ENCODE measurements around the gene TNRC6B.

- TF ChIP-seq EZH2 (IDR thresholded peaks at IDR 0.05; ENCODE audit: borderline replicate concordance, insufficient read depth, low read length, poor library complexity, severe bottlenecking) (no peak), CTCF (IDR thresholded peaks at IDR 0.05; ENCODE audit: poor library complexity, severe bottlenecking) (no peak), RAD21 (conservative IDR thresholded peaks at IDR 0.05) (no peak)
Measured at GRCh38 chr22:40221055-40221414, 43.3 kb downstream of the TNRC6B start.

Measured in neural cell (in vitro differentiated cells).